GM13976 (cell line): Measurements from ENCODE around the gene RAB21.

Experiments
- DNase-seq: peaks from one replicate; pipeline ENCODE4 v3.0.0; 2012; ENCODE audit warnings: low spot score
- in situ Hi-C: fragments of 300-500 bp; cut with MboI; formaldehyde crosslinking; loops from one replicate; pipeline ENCODE4 v1.12.0; 2022; ENCODE audit warnings: low sequenced_read_pairs, mixed read lengths, inconsistent platforms; ENCODE audit not compliant: unreplicated experiment
- TF ChIP-seq, protein P1 (sequence below): IDR thresholded peaks from 2 replicates; pipeline ENCODE4 v1.5.1; 2012; ENCODE audit warnings: borderline replicate concordance, mild to moderate bottlenecking; ENCODE audit not compliant: insufficient read depth; ENCODE audit errors: extremely low read depth, missing control alignments, control extremely low read depth

RAB21 gene

GRCh38 chr12:71721783-71722505, 32.7 kb upstream of the RAB21 start:
- no peak for DNase-seq
- TF ChIP-seq, protein P1, sequence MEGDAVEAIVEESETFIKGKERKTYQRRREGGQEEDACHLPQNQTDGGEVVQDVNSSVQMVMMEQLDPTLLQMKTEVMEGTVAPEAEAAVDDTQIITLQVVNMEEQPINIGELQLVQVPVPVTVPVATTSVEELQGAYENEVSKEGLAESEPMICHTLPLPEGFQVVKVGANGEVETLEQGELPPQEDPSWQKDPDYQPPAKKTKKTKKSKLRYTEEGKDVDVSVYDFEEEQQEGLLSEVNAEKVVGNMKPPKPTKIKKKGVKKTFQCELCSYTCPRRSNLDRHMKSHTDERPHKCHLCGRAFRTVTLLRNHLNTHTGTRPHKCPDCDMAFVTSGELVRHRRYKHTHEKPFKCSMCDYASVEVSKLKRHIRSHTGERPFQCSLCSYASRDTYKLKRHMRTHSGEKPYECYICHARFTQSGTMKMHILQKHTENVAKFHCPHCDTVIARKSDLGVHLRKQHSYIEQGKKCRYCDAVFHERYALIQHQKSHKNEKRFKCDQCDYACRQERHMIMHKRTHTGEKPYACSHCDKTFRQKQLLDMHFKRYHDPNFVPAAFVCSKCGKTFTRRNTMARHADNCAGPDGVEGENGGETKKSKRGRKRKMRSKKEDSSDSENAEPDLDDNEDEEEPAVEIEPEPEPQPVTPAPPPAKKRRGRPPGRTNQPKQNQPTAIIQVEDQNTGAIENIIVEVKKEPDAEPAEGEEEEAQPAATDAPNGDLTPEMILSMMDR: no peak
- in situ Hi-C loops: no loop called here

GRCh38 chr12:71725011-71725410, 29.7 kb upstream of the RAB21 start:
- in situ Hi-C loops: no loop called here
- no peak for DNase-seq
- TF ChIP-seq, protein P1: no peak

DNA sequence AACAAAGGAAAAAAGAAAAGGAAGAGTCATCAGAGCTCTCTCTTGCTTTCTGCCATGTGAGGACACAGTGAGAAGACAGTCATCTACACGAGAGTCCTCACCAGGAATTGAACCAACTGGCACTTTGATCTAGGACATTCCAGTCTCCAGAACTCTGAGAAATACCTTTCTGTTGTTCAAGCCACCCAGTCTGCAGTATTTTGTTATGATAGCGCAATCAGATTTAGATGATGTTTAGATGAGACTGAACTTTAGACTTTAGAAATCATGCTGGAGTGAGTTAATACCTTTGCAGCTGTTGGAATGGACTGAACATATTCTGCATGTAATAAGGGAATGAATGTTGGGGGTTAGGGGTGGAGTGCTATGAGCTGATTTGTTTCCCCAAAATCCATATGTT, 28.1 kb upstream of the RAB21 start:
- TF ChIP-seq, protein P1: no peak
- no peak for DNase-seq
- in situ Hi-C loops: no loop called here

DNA sequence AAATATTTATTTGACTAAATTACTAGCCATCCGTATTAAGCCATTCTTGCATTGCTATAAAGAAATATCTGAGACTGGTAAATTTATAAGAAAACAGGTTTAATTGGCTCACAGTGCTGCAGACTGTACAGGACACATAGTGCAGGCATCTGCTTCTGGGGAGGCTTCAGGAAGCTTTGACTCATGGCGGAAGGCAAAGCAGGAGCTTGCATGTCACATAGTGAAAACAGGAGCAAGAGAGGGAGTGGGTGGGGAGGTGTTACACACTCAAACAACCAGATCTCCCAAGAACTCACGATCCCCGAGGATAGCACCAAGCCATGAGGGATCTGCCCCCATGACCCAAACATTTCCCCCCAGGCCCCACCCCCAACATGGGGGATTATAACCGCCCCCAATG, 26.7 kb upstream of the RAB21 start:
- no peak for DNase-seq
- TF ChIP-seq, protein P1: no peak
- in situ Hi-C loops: no loop called here

- DNase-seq: no peak
- TF ChIP-seq, protein P1: no peak
- in situ Hi-C loops: no loop called here
Measured at GRCh38 chr12:71730936-71731335, 23.7 kb upstream of the RAB21 start.

- TF ChIP-seq, protein P1: no peak
- in situ Hi-C loops: no loop called here
- no peak for DNase-seq
Measured at GRCh38 chr12:71731439-71732356, 23.0 kb upstream of the RAB21 start.
